Epidermal melanocyte (primary cell): Measurements from ENCODE around the gene ZFP90.
"Not testable (repeated sequence)": the region's sequence is repeated elsewhere in the genome, so short reads cannot be mapped to it uniquely, and the experiment has no call there.

Source experiments
- DNase-seq: peaks from one replicate; pipeline ENCODE4 v3.0.0; 2011; ENCODE audit warnings: low spot score; ENCODE audit not compliant: insufficient read length

Gene ZFP90

GRCh38 chr16:68517606-68518166, 21.4 kb upstream of the ZFP90 start:
- no peak for DNase-seq

- DNase-seq = no peak
These were observed 19.8 kb upstream of the ZFP90 start for GRCh38 chr16:68519225-68519745.

GRCh38 chr16:68520649-68521086, 18.4 kb upstream of the ZFP90 start:
- DNase-seq = peak; percentile 93

- no peak for DNase-seq
These were observed 14.8 kb upstream of the ZFP90 start for GRCh38 chr16:68524069-68524820.

- DNase-seq = no peak
These were observed 12.8 kb upstream of the ZFP90 start for GRCh38 chr16:68526143-68526781.

- DNase-seq = no peak
These were observed 12.3 kb upstream of the ZFP90 start for GRCh38 chr16:68526782-68527145.

- no peak for DNase-seq
These were observed 10.9 kb upstream of the ZFP90 start for GRCh38 chr16:68528233-68528632.

GRCh38 chr16:68528686-68529379, 10.3 kb upstream of the ZFP90 start:
- DNase-seq = peak; percentile 90

- no peak for DNase-seq
These were observed 9.5 kb upstream of the ZFP90 start for GRCh38 chr16:68529608-68529930.

GRCh38 chr16:68529931-68530701, 9.0 kb upstream of the ZFP90 start:
- DNase-seq = peak; percentile 99

GRCh38 chr16:68533937-68534336, 5.2 kb upstream of the ZFP90 start:
- DNase-seq = no peak

GRCh38 chr16:68535331-68535730, 3.8 kb upstream of the ZFP90 start:
- DNase-seq = no peak

GRCh38 chr16:68539711-68540239, 684 bp downstream of the ZFP90 start:
- no peak for DNase-seq

- no peak for DNase-seq
These were observed 9.9 kb downstream of the ZFP90 start for GRCh38 chr16:68548947-68549346.

GRCh38 chr16:68553186-68553585, 14.1 kb downstream of the ZFP90 start:
- no peak for DNase-seq

GRCh38 chr16:68560341-68560740, 21.2 kb downstream of the ZFP90 start:
- not testable (repeated sequence) for DNase-seq

- no peak for DNase-seq
These were observed 24.7 kb downstream of the ZFP90 start for GRCh38 chr16:68563631-68564381.

- DNase-seq = no peak
These were observed 25.4 kb downstream of the ZFP90 start for GRCh38 chr16:68564382-68564985.

- DNase-seq = no peak
These were observed 35.4 kb downstream of the ZFP90 start for GRCh38 chr16:68574479-68574878.

GRCh38 chr16:68575082-68575481, 36.0 kb downstream of the ZFP90 start:
- DNase-seq = no peak
